K562 (cell line): ENCODE measurements around the gene TRMT2A. TPM values are rescaled to one million over a fixed set of nuclear protein-coding genes. Genes with fewer than 3 reads are reported as not detected.
A peak's percentile ranks its signal among the peaks of the same experiment; 100 is the strongest.

Experiments used
- ATF4 ChIP-seq: fragments of 450-650 bp; formaldehyde crosslinking; IDR thresholded peaks from 2 replicates; pipeline ENCODE4 v1.4.0; 2022; ENCODE audit warnings: mild to moderate bottlenecking, moderate library complexity
- CEBPZ ChIP-seq: fragments of 150-350 bp; IDR thresholded peaks from 2 replicates; pipeline ENCODE4 v1.6.1; 2014; ENCODE audit warnings: low read depth, mild to moderate bottlenecking, low read length, borderline replicate concordance
- E2F3 ChIP-seq: fragments of 250-450 bp; sonication (Bioruptor Pico); IDR thresholded peaks from 2 replicates; pipeline ENCODE4 v1.4.0; 2020; ENCODE audit warnings: mild to moderate bottlenecking
- FIP1L1 ChIP-seq: fragments of 200-400 bp; formaldehyde crosslinking; IDR thresholded peaks from 2 replicates; pipeline ENCODE4 v1.6.1; 2018; ENCODE audit warnings: mild to moderate bottlenecking, low read depth, low read length; ENCODE audit not compliant: poor library complexity, severe bottlenecking
- MBD2 ChIP-seq: sonication (generic); IDR thresholded peaks from 2 replicates; pipeline ENCODE4 v1.6.1; 2016; ENCODE audit warnings: low read depth, borderline replicate concordance
- NONO ChIP-seq, 2 experiments: fragments of 200-400 bp in 1 of 2; fragments of 450-650 bp in 1 of 2; formaldehyde crosslinking in 1 of 2; IDR thresholded peaks; 2 replicates each; pipeline ENCODE4 v1.6.1; 2017; ENCODE audit warnings: low read depth in 2 of 2, mild to moderate bottlenecking in 2 of 2, moderate library complexity in 2 of 2, low read length in 1 of 2
- NR2C2 ChIP-seq, 2 experiments: fragments of 200-800 bp in 1 of 2; sonication (Bioruptor generic) in 1 of 2; sonication (generic) in 1 of 2; formaldehyde crosslinking in 1 of 2; IDR thresholded peaks; 2 replicates each; pipeline versions ENCODE4 v1.6.1 to v1.8.0; 2016 to 2022; ENCODE audit warnings: mild to moderate bottlenecking in 1 of 2, missing compliant biosample characterization in 1 of 2, missing genetic modification characterization in 1 of 2, missing genetic modification reagents in 1 of 2
- NR2F6 ChIP-seq: fragments of 450-650 bp; formaldehyde crosslinking; IDR thresholded peaks from 2 replicates; pipeline ENCODE4 v1.4.0; 2020; ENCODE audit warnings: mild to moderate bottlenecking
- SIRT6 ChIP-seq: IDR thresholded peaks from one replicate; pipeline ENCODE4 v1.6.1; 2012; ENCODE audit warnings: low read depth, mild to moderate bottlenecking, control low read depth, inconsistent platforms, low read length, moderate library complexity
- SRF ChIP-seq, 2 experiments: fragments of 250-450, 450-650 bp in 1 of 2; sonication (Bioruptor Pico) in 1 of 2; sonication (generic) in 1 of 2; formaldehyde crosslinking; IDR thresholded peaks; 2 replicates each; pipeline versions ENCODE4 v1.5.0 to v1.5.1; 2020 to 2022; ENCODE audit warnings: mild to moderate bottlenecking in 1 of 2, missing genetic modification reagents in 1 of 2
- TAF15 ChIP-seq: fragments of 200-400 bp; formaldehyde crosslinking; IDR thresholded peaks from 2 replicates; pipeline ENCODE4 v1.6.1; 2017; ENCODE audit warnings: mild to moderate bottlenecking, low read depth, low read length, moderate library complexity
- ZBTB7A ChIP-seq: IDR thresholded peaks from 2 replicates; pipeline ENCODE4 v1.6.1; 2011; ENCODE audit warnings: low read depth, mild to moderate bottlenecking, low read length, moderate library complexity, borderline replicate concordance; ENCODE audit not compliant: control insufficient read depth
- ZNF445 ChIP-seq: fragments of 250-450 bp; sonication (Bioruptor Pico); IDR thresholded peaks from 2 replicates; pipeline ENCODE4 v1.4.0; 2020; ENCODE audit warnings: low read depth, mild to moderate bottlenecking, moderate library complexity
- ZNF766 ChIP-seq: fragments of 200-800 bp; sonication (Bioruptor generic); conservative IDR thresholded peaks from 2 replicates; pipeline ENCODE4 v1.6.1; 2016; ENCODE audit warnings: missing genetic modification characterization, missing compliant biosample characterization
- polyA plus RNA-seq, 8 experiments: library from polyadenylated mRNA; depleted of rRNA in 4 of 8; stranded (reverse) in 5 of 8; unstranded in 3 of 8; fragments of >200 nt; fragmentation: Nextera tagmentation in 2 of 8; fragmentation: Illumina TruSeq in 1 of 8; extraction: Ambion mirVana in 2 of 8; extraction: Trizol in 1 of 8; gene quantifications; 2 replicates each; pipeline versions ENCODE4 v1.2.1 to v1.2.3, GENCODE V29; 2011 to 2014; ENCODE audit warnings: inconsistent platforms in 1 of 8, missing spikeins in 1 of 8
- total RNA-seq, 7 experiments: library from RNA; depleted of rRNA in 6 of 7; stranded (reverse); fragments of >200 nt in 6 of 7; fragmentation: Illumina TruSeq in 2 of 7; extraction: Trizol in 2 of 7; gene quantifications; 2 replicates each; pipeline versions ENCODE4 v1.2.1 to v1.2.3, GENCODE V29; 2011 to 2021; ENCODE audit warnings: low replicate concordance in 1 of 7
- TF ChIP-seq, protein P1 (sequence below): sonication (generic); formaldehyde crosslinking; IDR thresholded peaks from 2 replicates; pipeline ENCODE4 v1.8.1; 2023; ENCODE audit warnings: mild to moderate bottlenecking, missing genetic modification reagents
- TF ChIP-seq, protein P2 (sequence below), 2 experiments: fragments of 450-650 bp in 1 of 2; IDR thresholded peaks; 2 replicates each; pipeline ENCODE4 v1.6.1; 2011 to 2017; ENCODE audit warnings: low read depth in 2 of 2, antibody characterized with exemption in 1 of 2, borderline replicate concordance in 1 of 2, low read length in 1 of 2, mild to moderate bottlenecking in 1 of 2, mixed read lengths in 1 of 2; ENCODE audit not compliant: control insufficient read depth in 1 of 2

TRMT2A gene
- total and polyA plus RNA-seq, 9 of the 15 experiments (the other 6 are each of a cell fraction or from before 2014, with no cell fraction given): 1.6 to 265 (median 140) TPM

- 0 out of 2 replicates have a peak, but pooled peaks have one; percentile 9 for TF ChIP-seq E2F3
- TF ChIP-seq, protein P1, sequence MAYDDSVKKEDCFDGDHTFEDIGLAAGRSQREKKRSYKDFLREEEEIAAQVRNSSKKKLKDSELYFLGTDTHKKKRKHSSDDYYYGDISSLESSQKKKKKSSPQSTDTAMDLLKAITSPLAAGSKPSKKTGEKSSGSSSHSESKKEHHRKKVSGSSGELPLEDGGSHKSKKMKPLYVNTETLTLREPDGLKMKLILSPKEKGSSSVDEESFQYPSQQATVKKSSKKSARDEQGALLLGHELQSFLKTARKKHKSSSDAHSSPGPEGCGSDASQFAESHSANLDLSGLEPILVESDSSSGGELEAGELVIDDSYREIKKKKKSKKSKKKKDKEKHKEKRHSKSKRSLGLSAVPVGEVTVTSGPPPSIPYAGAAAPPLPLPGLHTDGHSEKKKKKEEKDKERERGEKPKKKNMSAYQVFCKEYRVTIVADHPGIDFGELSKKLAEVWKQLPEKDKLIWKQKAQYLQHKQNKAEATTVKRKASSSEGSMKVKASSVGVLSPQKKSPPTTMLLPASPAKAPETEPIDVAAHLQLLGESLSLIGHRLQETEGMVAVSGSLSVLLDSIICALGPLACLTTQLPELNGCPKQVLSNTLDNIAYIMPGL (CRISPR knock-in tag): no peak
- peak; percentile 88; the same call in 1 of the 2 replicates for TF ChIP-seq TAF15
- TF ChIP-seq NR2F6: no peak
- TF ChIP-seq ZNF766 (CRISPR knock-in tag): no peak
- TF ChIP-seq, protein P2, sequence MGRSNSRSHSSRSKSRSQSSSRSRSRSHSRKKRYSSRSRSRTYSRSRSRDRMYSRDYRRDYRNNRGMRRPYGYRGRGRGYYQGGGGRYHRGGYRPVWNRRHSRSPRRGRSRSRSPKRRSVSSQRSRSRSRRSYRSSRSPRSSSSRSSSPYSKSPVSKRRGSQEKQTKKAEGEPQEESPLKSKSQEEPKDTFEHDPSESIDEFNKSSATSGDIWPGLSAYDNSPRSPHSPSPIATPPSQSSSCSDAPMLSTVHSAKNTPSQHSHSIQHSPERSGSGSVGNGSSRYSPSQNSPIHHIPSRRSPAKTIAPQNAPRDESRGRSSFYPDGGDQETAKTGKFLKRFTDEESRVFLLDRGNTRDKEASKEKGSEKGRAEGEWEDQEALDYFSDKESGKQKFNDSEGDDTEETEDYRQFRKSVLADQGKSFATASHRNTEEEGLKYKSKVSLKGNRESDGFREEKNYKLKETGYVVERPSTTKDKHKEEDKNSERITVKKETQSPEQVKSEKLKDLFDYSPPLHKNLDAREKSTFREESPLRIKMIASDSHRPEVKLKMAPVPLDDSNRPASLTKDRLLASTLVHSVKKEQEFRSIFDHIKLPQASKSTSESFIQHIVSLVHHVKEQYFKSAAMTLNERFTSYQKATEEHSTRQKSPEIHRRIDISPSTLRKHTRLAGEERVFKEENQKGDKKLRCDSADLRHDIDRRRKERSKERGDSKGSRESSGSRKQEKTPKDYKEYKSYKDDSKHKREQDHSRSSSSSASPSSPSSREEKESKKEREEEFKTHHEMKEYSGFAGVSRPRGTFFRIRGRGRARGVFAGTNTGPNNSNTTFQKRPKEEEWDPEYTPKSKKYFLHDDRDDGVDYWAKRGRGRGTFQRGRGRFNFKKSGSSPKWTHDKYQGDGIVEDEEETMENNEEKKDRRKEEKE (IDR thresholded peaks at IDR 0.05; ENCODE audit: borderline replicate concordance in 1 of 2, control insufficient read depth in 1 of 2, low read depth in 2 of 2, low read length in 1 of 2): peak in 1 of 2 experiments; percentile 85; a peak in 1 of 4 replicates
- TF ChIP-seq CEBPZ: no peak
- 0 out of 2 replicates have a peak, but pooled peaks have one; percentile 30 for TF ChIP-seq ZNF445
- no peak for TF ChIP-seq ATF4 (CRISPR knock-in tag)
- TF ChIP-seq NR2C2 (CRISPR knock-in tag; IDR thresholded peaks at IDR 0.05): no peak
- TF ChIP-seq NR2C2 (tag; IDR thresholded peaks at IDR 0.05): no peak
- peak; percentile 94 for TF ChIP-seq FIP1L1
- peak in 1 of 2 experiments; percentile 50; a peak in 1 of 4 replicates for TF ChIP-seq NONO (IDR thresholded peaks at IDR 0.05; ENCODE audit: low read depth in 2 of 2, low read length in 1 of 2)
- no peak for TF ChIP-seq SRF (CRISPR knock-in tag; IDR thresholded peaks at IDR 0.05)
- 0 out of 2 replicates have a peak, but pooled peaks have one; percentile 23 for TF ChIP-seq MBD2
- TF ChIP-seq SIRT6: peak; percentile 68
- TF ChIP-seq ZBTB7A: no peak
Observed at GRCh38 chr22:20127318-20127868, 10.4 kb upstream of the TRMT2A start (continued).
